ENCODE results near the gene SH2D3A. TPM values are rescaled to one million over a fixed set of nuclear protein-coding genes. Genes with fewer than 3 reads are reported as not detected.

SH2D3A gene
- total RNA-seq, 1 experiment from 2014 or later: 0.95 TPM

GRCh38 chr19:6712692-6713670 lies 54.3 kb downstream of the SH2D3A start:
- TF ChIP-seq EZH2 (IDR thresholded peaks at IDR 0.05; ENCODE audit: borderline replicate concordance, low read depth, low read length, poor library complexity, severe bottlenecking): no peak
- no TSS peak for BruUV-seq (replicated peaks)
- H3K9me3 ChIP-seq (ENCODE audit: low read depth, low read length, poor library complexity, severe bottlenecking): no peaks in the 10 kb centered on the region
- ChIA-PET CTCF (no interaction called here), POLR2A (ENCODE audit: low non-redundant PET) (no interaction called here)
- no peak for DNase-seq (ENCODE audit: low spot score)
- no peak overlapping the region for H3K27ac ChIP-seq (ENCODE audit: low read depth, low read length, poor library complexity, severe bottlenecking)
- intact Hi-C loops (cut with micrococcal nuclease; ENCODE audit: unreplicated experiment): no loop called here
- H3K4me1 ChIP-seq (ENCODE audit: insufficient read depth, low read length, poor library complexity, severe bottlenecking): no peaks in the 10 kb centered on the region
- no peaks in the 10 kb centered on the region for H3K36me3 ChIP-seq (ENCODE audit: insufficient read depth, low read length, poor library complexity, severe bottlenecking)
- H3K4me3 ChIP-seq (ENCODE audit: low read depth, low read length, poor library complexity, severe bottlenecking): no peak overlapping the region
- peaks cover 4% of the 10 kb centered on the region for H3K27me3 ChIP-seq (replicated peaks; ENCODE audit: insufficient read depth, low read depth, low read length, poor library complexity)

DNA sequence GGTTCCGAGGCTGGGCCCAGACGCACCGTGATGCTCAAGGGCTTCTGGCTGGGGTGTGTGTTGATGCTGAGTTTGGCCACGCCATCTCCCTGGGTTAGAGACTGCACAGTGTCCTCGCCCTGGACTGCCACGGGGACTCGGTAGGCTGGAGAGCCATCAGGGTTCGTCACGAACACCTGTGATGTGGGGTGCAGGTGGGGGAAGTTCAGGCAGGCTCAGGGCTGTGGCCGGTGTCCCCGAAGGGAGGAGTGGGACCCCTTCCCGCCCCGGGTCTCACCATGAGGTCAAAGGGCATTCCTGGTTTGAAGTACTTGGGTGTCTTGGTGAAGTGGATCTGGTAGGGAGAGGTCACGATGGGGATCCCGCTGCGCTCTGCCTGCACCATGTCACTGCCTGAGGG lies 55.0 kb downstream of the SH2D3A start:
- Histone ChIP-seq H3K9me3 (ENCODE audit: low read depth, low read length, poor library complexity, severe bottlenecking) (no peaks in the 10 kb centered on the region), H3K4me3 (ENCODE audit: low read depth, low read length, poor library complexity, severe bottlenecking) (no peak overlapping the region), H3K4me1 (ENCODE audit: insufficient read depth, low read length, poor library complexity, severe bottlenecking) (no peaks in the 10 kb centered on the region), H3K27ac (ENCODE audit: low read depth, low read length, poor library complexity, severe bottlenecking) (no peak overlapping the region), H3K27me3 (replicated peaks; ENCODE audit: insufficient read depth, low read depth, low read length, poor library complexity) (peaks cover 4% of the 10 kb centered on the region), H3K36me3 (ENCODE audit: insufficient read depth, low read length, poor library complexity, severe bottlenecking) (no peaks in the 10 kb centered on the region)
- intact Hi-C loops (cut with micrococcal nuclease; ENCODE audit: unreplicated experiment): no loop called here
- no peak for DNase-seq (ENCODE audit: low spot score)
- TF ChIP-seq CTCF (conservative IDR thresholded peaks at IDR 0.05; ENCODE audit: low read depth, low read length) (no peak), EZH2 (IDR thresholded peaks at IDR 0.05; ENCODE audit: borderline replicate concordance, low read depth, low read length, poor library complexity, severe bottlenecking) (no peak)
- BruUV-seq (replicated peaks): no TSS peak
- POLR2A ChIA-PET (ENCODE audit: low non-redundant PET): no interaction called here
- CTCF ChIA-PET: no interaction called here

- H3K36me3 ChIP-seq (ENCODE audit: insufficient read depth, low read length, poor library complexity, severe bottlenecking): no peaks in the 10 kb centered on the region
- BruUV-seq (replicated peaks): no TSS peak
- intact Hi-C loops (cut with micrococcal nuclease; ENCODE audit: unreplicated experiment): no loop called here
- no peaks in the 10 kb centered on the region for H3K9me3 ChIP-seq (ENCODE audit: low read depth, low read length, poor library complexity, severe bottlenecking)
- no peak overlapping the region for H3K27ac ChIP-seq (ENCODE audit: low read depth, low read length, poor library complexity, severe bottlenecking)
- DNase-seq (ENCODE audit: low spot score): no peak
- peaks cover 4% of the 10 kb centered on the region for H3K27me3 ChIP-seq (replicated peaks; ENCODE audit: insufficient read depth, low read depth, low read length, poor library complexity)
- TF ChIP-seq CTCF (conservative IDR thresholded peaks at IDR 0.05; ENCODE audit: low read depth, low read length) (no peak), EZH2 (IDR thresholded peaks at IDR 0.05; ENCODE audit: borderline replicate concordance, low read depth, low read length, poor library complexity, severe bottlenecking) (no peak)
- ChIA-PET CTCF (no interaction called here), POLR2A (ENCODE audit: low non-redundant PET) (no interaction called here)
- H3K4me1 ChIP-seq (ENCODE audit: insufficient read depth, low read length, poor library complexity, severe bottlenecking): no peaks in the 10 kb centered on the region
- no peak overlapping the region for H3K4me3 ChIP-seq (ENCODE audit: low read depth, low read length, poor library complexity, severe bottlenecking)
Observed at GRCh38 chr19:6711605-6712004, 55.6 kb downstream of the SH2D3A start.

- no TSS peak for BruUV-seq (replicated peaks)
Observed at GRCh38 chr19:6711078-6711361, 56.2 kb downstream of the SH2D3A start.

More at GRCh38 chr19:6711078-6711361, 56.2 kb downstream of the SH2D3A start:
- H3K4me1 ChIP-seq (ENCODE audit: insufficient read depth, low read length, poor library complexity, severe bottlenecking): no peaks in the 10 kb centered on the region
- no peaks in the 10 kb centered on the region for H3K9me3 ChIP-seq (ENCODE audit: low read depth, low read length, poor library complexity, severe bottlenecking)
- TF ChIP-seq CTCF (conservative IDR thresholded peaks at IDR 0.05; ENCODE audit: low read depth, low read length) (no peak), EZH2 (IDR thresholded peaks at IDR 0.05; ENCODE audit: borderline replicate concordance, low read depth, low read length, poor library complexity, severe bottlenecking) (no peak)
- no peak for DNase-seq (ENCODE audit: low spot score)
- peaks cover 4% of the 10 kb centered on the region for H3K27me3 ChIP-seq (replicated peaks; ENCODE audit: insufficient read depth, low read depth, low read length, poor library complexity)
- H3K27ac ChIP-seq (ENCODE audit: low read depth, low read length, poor library complexity, severe bottlenecking): no peak overlapping the region
- ChIA-PET CTCF (no interaction called here), POLR2A (ENCODE audit: low non-redundant PET) (no interaction called here)
- no peaks in the 10 kb centered on the region for H3K36me3 ChIP-seq (ENCODE audit: insufficient read depth, low read length, poor library complexity, severe bottlenecking)
- H3K4me3 ChIP-seq (ENCODE audit: low read depth, low read length, poor library complexity, severe bottlenecking): no peak overlapping the region
- intact Hi-C loops (cut with micrococcal nuclease; ENCODE audit: unreplicated experiment): no loop called here

Data from A673 (cell line).